GM12878 (cell line): ENCODE measurements around the gene TBC1D2B.

Experiments used
- ATF2 ChIP-seq: IDR thresholded peaks from 2 replicates; pipeline ENCODE4 v1.6.1; 2012; ENCODE audit warnings: low read length, inconsistent platforms
- CTCF ChIP-seq, 3 experiments: IDR thresholded peaks in 2 of 3; conservative IDR thresholded peaks in 1 of 3; 2 replicates each; pipeline ENCODE4 v1.5.1; 2011; ENCODE audit warnings: low read depth in 3 of 3, low read length in 3 of 3, mild to moderate bottlenecking in 3 of 3, control low read depth in 2 of 3, moderate library complexity in 2 of 3, inconsistent platforms in 1 of 3, mixed read lengths in 1 of 3; ENCODE audit not compliant: control insufficient read depth in 2 of 3, insufficient read depth in 1 of 3; ENCODE audit errors: extremely low read depth in 1 of 3
- EP300 ChIP-seq, 2 experiments: fragments of 150-350 bp in 1 of 2; IDR thresholded peaks; 2 replicates each; pipeline ENCODE4 v1.6.1; 2011 to 2012; ENCODE audit warnings: low read depth in 2 of 2, low read length in 2 of 2, borderline replicate concordance in 1 of 2, improper control_type of control experiment in 1 of 2, inconsistent platforms in 1 of 2; ENCODE audit not compliant: control insufficient read depth in 1 of 2
- EZH2 ChIP-seq: IDR thresholded peaks from 2 replicates; pipeline ENCODE4 v1.6.1; 2012; ENCODE audit warnings: low read depth, mild to moderate bottlenecking, control low read depth, inconsistent platforms, low read length, borderline replicate concordance; ENCODE audit not compliant: control insufficient read depth
- LARP7 ChIP-seq: fragments of 450-650 bp; IDR thresholded peaks from 2 replicates; pipeline ENCODE4 v1.6.1; 2017; ENCODE audit warnings: mild to moderate bottlenecking
- POLR2A ChIP-seq: IDR thresholded peaks from 2 replicates; pipeline ENCODE4 v1.6.1; 2011; ENCODE audit warnings: low read depth, mild to moderate bottlenecking, low read length
- RBBP5 ChIP-seq: fragments of 200-600 bp; sonication (generic); conservative IDR thresholded peaks from 2 replicates; pipeline ENCODE4 v1.6.1; 2016
- SMC3 ChIP-seq: IDR thresholded peaks from 2 replicates; pipeline ENCODE4 v1.6.1; 2011; ENCODE audit warnings: low read length, improper control_type of control experiment, borderline replicate concordance
- SPI1 ChIP-seq: IDR thresholded peaks from 2 replicates; pipeline ENCODE4 v1.6.1; 2011; ENCODE audit warnings: low read depth, mild to moderate bottlenecking, low read length, moderate library complexity, borderline replicate concordance; ENCODE audit not compliant: insufficient read depth
- ZNF384 ChIP-seq: IDR thresholded peaks from 2 replicates; pipeline ENCODE4 v1.6.1; 2012; ENCODE audit warnings: low read depth, mild to moderate bottlenecking, low read length, improper control_type of control experiment, borderline replicate concordance
- TF ChIP-seq, protein P1 (sequence below): fragments of 450-650 bp; IDR thresholded peaks from 2 replicates; pipeline ENCODE4 v1.6.1; 2016; ENCODE audit warnings: mild to moderate bottlenecking, moderate library complexity, borderline replicate concordance

GRCh38 chr15:78090422-78091063 is 13.0 kb upstream of the TBC1D2B start:
- TF ChIP-seq EZH2 (no peak), LARP7 (no peak), SPI1 (no peak), ZNF384 (no peak), ATF2 (no peak), POLR2A (no peak), EP300 (IDR thresholded peaks at IDR 0.05; ENCODE audit: borderline replicate concordance in 1 of 2, control insufficient read depth in 1 of 2, low read depth in 2 of 2, low read length in 2 of 2) (no peak), RBBP5 (no peak), CTCF (IDR thresholded peaks at IDR 0.05 in 2 of 3, conservative IDR thresholded peaks at IDR 0.05 in 1 of 3; ENCODE audit: control insufficient read depth in 2 of 3, extremely low read depth in 1 of 3, insufficient read depth in 1 of 3, low read depth in 3 of 3, low read length in 3 of 3) (no peak), SMC3 (no peak)
- TF ChIP-seq, protein P1, sequence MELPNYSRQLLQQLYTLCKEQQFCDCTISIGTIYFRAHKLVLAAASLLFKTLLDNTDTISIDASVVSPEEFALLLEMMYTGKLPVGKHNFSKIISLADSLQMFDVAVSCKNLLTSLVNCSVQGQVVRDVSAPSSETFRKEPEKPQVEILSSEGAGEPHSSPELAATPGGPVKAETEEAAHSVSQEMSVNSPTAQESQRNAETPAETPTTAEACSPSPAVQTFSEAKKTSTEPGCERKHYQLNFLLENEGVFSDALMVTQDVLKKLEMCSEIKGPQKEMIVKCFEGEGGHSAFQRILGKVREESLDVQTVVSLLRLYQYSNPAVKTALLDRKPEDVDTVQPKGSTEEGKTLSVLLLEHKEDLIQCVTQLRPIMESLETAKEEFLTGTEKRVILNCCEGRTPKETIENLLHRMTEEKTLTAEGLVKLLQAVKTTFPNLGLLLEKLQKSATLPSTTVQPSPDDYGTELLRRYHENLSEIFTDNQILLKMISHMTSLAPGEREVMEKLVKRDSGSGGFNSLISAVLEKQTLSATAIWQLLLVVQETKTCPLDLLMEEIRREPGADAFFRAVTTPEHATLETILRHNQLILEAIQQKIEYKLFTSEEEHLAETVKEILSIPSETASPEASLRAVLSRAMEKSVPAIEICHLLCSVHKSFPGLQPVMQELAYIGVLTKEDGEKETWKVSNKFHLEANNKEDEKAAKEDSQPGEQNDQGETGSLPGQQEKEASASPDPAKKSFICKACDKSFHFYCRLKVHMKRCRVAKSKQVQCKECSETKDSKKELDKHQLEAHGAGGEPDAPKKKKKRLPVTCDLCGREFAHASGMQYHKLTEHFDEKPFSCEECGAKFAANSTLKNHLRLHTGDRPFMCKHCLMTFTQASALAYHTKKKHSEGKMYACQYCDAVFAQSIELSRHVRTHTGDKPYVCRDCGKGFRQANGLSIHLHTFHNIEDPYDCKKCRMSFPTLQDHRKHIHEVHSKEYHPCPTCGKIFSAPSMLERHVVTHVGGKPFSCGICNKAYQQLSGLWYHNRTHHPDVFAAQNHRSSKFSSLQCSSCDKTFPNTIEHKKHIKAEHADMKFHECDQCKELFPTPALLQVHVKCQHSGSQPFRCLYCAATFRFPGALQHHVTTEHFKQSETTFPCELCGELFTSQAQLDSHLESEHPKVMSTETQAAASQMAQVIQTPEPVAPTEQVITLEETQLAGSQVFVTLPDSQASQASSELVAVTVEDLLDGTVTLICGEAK, result no peak
